Measurements from ENCODE around the gene PMP22.

Gene PMP22

GRCh38 chr17:15265131-15265530 is at the start of gene PMP22:
PMP22 (minus strand) TSS chr17:15265326; CDS start chr17:15260727, 4,599 bp downstream.
- no peak for DNase-seq (ENCODE audit: low read depth)

GRCh38 chr17:15311996-15312395 is 46.9 kb upstream of the PMP22 start:
- no peak for DNase-seq (ENCODE audit: low read depth)

- DNase-seq (ENCODE audit: low read depth): no peak
Observed at GRCh38 chr17:15309793-15310192, 44.7 kb upstream of the PMP22 start.

- no peak for DNase-seq (ENCODE audit: low read depth)
Observed at GRCh38 chr17:15309236-15309635, 44.1 kb upstream of the PMP22 start.

GRCh38 chr17:15308758-15309157 is 43.6 kb upstream of the PMP22 start:
- DNase-seq (ENCODE audit: low read depth): no peak

- no peak for DNase-seq (ENCODE audit: low read depth)
Observed at GRCh38 chr17:15307710-15308111, 42.6 kb upstream of the PMP22 start.

- no peak for DNase-seq (ENCODE audit: low read depth)
Observed at GRCh38 chr17:15303851-15304250, 38.7 kb upstream of the PMP22 start.

- no peak for DNase-seq (ENCODE audit: low read depth)
Observed at GRCh38 chr17:15303268-15303667, 38.1 kb upstream of the PMP22 start.

- DNase-seq (ENCODE audit: low read depth): no peak
Observed at GRCh38 chr17:15301845-15302244, 36.7 kb upstream of the PMP22 start.

GRCh38 chr17:15298176-15298575 is 33.0 kb upstream of the PMP22 start:
- DNase-seq (ENCODE audit: low read depth): no peak

GRCh38 chr17:15293558-15293957 is 28.4 kb upstream of the PMP22 start:
- no peak for DNase-seq (ENCODE audit: low read depth)

- DNase-seq (ENCODE audit: low read depth): no peak
Observed at GRCh38 chr17:15291674-15292361, 26.7 kb upstream of the PMP22 start.

GRCh38 chr17:15290605-15291004 is 25.5 kb upstream of the PMP22 start:
- no peak for DNase-seq (ENCODE audit: low read depth)

- DNase-seq (ENCODE audit: low read depth): no peak
Observed at GRCh38 chr17:15289285-15290183, 24.4 kb upstream of the PMP22 start.

GRCh38 chr17:15288859-15289258 is 23.7 kb upstream of the PMP22 start:
- DNase-seq (ENCODE audit: low read depth): no peak

- no peak for DNase-seq (ENCODE audit: low read depth)
Observed at GRCh38 chr17:15287538-15288267, 22.6 kb upstream of the PMP22 start.

- DNase-seq (ENCODE audit: low read depth): no peak
Observed at GRCh38 chr17:15285466-15285865, 20.3 kb upstream of the PMP22 start.

GRCh38 chr17:15284537-15284936 is 19.4 kb upstream of the PMP22 start:
- no peak for DNase-seq (ENCODE audit: low read depth)

- DNase-seq (ENCODE audit: low read depth): no peak
Observed at GRCh38 chr17:15284107-15284506, 19.0 kb upstream of the PMP22 start.

- DNase-seq (ENCODE audit: low read depth): no peak
Observed at GRCh38 chr17:15281909-15282308, 16.8 kb upstream of the PMP22 start.

GRCh38 chr17:15278924-15279477 is 13.9 kb upstream of the PMP22 start:
- DNase-seq (ENCODE audit: low read depth): no peak

GRCh38 chr17:15278380-15278779 is 13.3 kb upstream of the PMP22 start:
- no peak for DNase-seq (ENCODE audit: low read depth)

Measured in T-helper 22 cell (primary cell).